T1000 (cell line): ENCODE data around the gene SORL1.

ENCODE experiments used
- DNase-seq: peaks from one replicate; lab custom pipeline; 2025; ENCODE audit warnings: mixed read lengths; lab: John Stamatoyannopoulos, UW

SORL1 gene

GRCh38 chr11:121455115-121455514 lies 3.0 kb downstream of the SORL1 start:
- no peak for DNase-seq

GRCh38 chr11:121456151-121456550 lies 4.0 kb downstream of the SORL1 start:
- DNase-seq = no peak

- no peak for DNase-seq
These were observed 4.8 kb downstream of the SORL1 start for GRCh38 chr11:121456816-121457431.

GRCh38 chr11:121458551-121458950 lies 6.4 kb downstream of the SORL1 start:
- DNase-seq = no peak

- DNase-seq = no peak
These were observed 7.4 kb downstream of the SORL1 start for GRCh38 chr11:121459413-121460017.

- DNase-seq = no peak
These were observed 8.9 kb downstream of the SORL1 start for GRCh38 chr11:121460941-121461514.

GRCh38 chr11:121461843-121462242 lies 9.7 kb downstream of the SORL1 start:
- no peak for DNase-seq

- no peak for DNase-seq
These were observed 11.7 kb downstream of the SORL1 start for GRCh38 chr11:121463689-121464335.

- peak; percentile 52 for DNase-seq
These were observed 12.3 kb downstream of the SORL1 start for GRCh38 chr11:121464352-121464946.

GRCh38 chr11:121465709-121466062 lies 13.6 kb downstream of the SORL1 start:
- DNase-seq = no peak

- peak; percentile 81 for DNase-seq
These were observed 14.1 kb downstream of the SORL1 start for GRCh38 chr11:121466063-121466794.

- no peak for DNase-seq
These were observed 15.4 kb downstream of the SORL1 start for GRCh38 chr11:121467471-121467870.

- no peak for DNase-seq
These were observed 15.9 kb downstream of the SORL1 start for GRCh38 chr11:121467965-121468364.

- DNase-seq = no peak
These were observed 17.8 kb downstream of the SORL1 start for GRCh38 chr11:121469910-121470309.

GRCh38 chr11:121471167-121471566 lies 19.1 kb downstream of the SORL1 start:
- DNase-seq = no peak

- DNase-seq = no peak
These were observed 20.2 kb downstream of the SORL1 start for GRCh38 chr11:121472312-121472711.

GRCh38 chr11:121473064-121473777 lies 21.1 kb downstream of the SORL1 start:
- no peak for DNase-seq

GRCh38 chr11:121474680-121475079 lies 22.6 kb downstream of the SORL1 start:
- no peak for DNase-seq

- no peak for DNase-seq
These were observed 24.4 kb downstream of the SORL1 start for GRCh38 chr11:121476379-121477032.

- no peak for DNase-seq
These were observed 26.2 kb downstream of the SORL1 start for GRCh38 chr11:121478226-121478894.
